ENCODE results near the gene C13orf42. TPM values are rescaled to one million over a fixed set of nuclear protein-coding genes. Genes with fewer than 3 reads are reported as not detected.

C13orf42 gene
- total and polyA plus RNA-seq, 7 donors, result not detected

GRCh38 chr13:51147732-51148131 lies 36.7 kb upstream of the C13orf42 start:
- ATAC-seq, result no peak
- WGBS, 3 donors, result 43 to 51% (median 44%) methylated on average over 7 of the region's 7 CpGs
- Histone ChIP-seq H3K27me3 (ENCODE audit: insufficient read depth in 3 of 3, low read length in 2 of 3) (no peaks in the 10 kb centered on the region), H3K27ac (no peak overlapping the region), H3K4me1 (no peaks in the 10 kb centered on the region), H3K4me3 (no peak overlapping the region), H3K9me3 (no peaks in the 10 kb centered on the region), H3K36me3 (ENCODE audit: insufficient read depth in 1 of 2, low read depth in 1 of 2) (no peaks in the 10 kb centered on the region)
- TF ChIP-seq, protein P1, sequence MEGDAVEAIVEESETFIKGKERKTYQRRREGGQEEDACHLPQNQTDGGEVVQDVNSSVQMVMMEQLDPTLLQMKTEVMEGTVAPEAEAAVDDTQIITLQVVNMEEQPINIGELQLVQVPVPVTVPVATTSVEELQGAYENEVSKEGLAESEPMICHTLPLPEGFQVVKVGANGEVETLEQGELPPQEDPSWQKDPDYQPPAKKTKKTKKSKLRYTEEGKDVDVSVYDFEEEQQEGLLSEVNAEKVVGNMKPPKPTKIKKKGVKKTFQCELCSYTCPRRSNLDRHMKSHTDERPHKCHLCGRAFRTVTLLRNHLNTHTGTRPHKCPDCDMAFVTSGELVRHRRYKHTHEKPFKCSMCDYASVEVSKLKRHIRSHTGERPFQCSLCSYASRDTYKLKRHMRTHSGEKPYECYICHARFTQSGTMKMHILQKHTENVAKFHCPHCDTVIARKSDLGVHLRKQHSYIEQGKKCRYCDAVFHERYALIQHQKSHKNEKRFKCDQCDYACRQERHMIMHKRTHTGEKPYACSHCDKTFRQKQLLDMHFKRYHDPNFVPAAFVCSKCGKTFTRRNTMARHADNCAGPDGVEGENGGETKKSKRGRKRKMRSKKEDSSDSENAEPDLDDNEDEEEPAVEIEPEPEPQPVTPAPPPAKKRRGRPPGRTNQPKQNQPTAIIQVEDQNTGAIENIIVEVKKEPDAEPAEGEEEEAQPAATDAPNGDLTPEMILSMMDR (IDR thresholded peaks at IDR 0.05), result no peak
- DNase-seq, result no peak
- intact Hi-C loops (cut with DNase I), result loop anchor here (2.0 to 5.0 kb wide), 2 partner anchors 139 to 140 kb away; no protein-coding TSS in a partner anchor

DNA sequence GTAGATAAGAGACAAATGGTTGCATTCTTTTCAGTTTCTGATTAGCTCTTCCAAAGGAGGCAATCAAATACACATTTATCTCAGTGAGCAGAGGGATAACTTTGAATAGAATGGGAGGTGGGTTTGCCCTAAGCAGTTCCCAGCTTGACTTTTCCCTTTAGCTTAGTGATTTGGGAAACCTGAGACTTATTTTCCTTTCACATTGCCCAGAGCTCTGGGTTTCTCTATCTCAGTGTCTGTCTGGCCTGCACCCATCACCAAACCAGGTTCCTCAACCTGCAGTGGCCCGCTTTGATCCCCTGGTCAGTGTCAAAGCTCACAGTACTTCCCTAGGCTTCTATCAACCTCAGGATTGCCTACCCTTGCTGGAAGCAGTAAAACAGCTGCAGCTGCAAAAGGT lies 35.6 kb upstream of the C13orf42 start:
- WGBS, 3 donors, result 86 to 100% (median 96%) methylated on average over 1 of the region's 1 CpG
- TF ChIP-seq, protein P1 (IDR thresholded peaks at IDR 0.05), result no peak
- intact Hi-C loops (cut with DNase I), result loop anchor here in 1 of 2 donors (5.0 kb wide), 1 partner anchor 141 kb away; no protein-coding TSS in a partner anchor
- no peak for ATAC-seq
- Histone ChIP-seq H3K27ac (no peak overlapping the region), H3K36me3 (ENCODE audit: insufficient read depth in 1 of 2, low read depth in 1 of 2) (no peaks in the 10 kb centered on the region), H3K4me1 (no peaks in the 10 kb centered on the region), H3K4me3 (no peak overlapping the region), H3K27me3 (ENCODE audit: insufficient read depth in 3 of 3, low read length in 2 of 3) (no peaks in the 10 kb centered on the region), H3K9me3 (no peaks in the 10 kb centered on the region)
- no peak for DNase-seq

- Histone ChIP-seq H3K36me3 (ENCODE audit: insufficient read depth in 1 of 2, low read depth in 1 of 2) (no peaks in the 10 kb centered on the region), H3K27ac (no peak overlapping the region), H3K4me1 (no peaks in the 10 kb centered on the region), H3K27me3 (ENCODE audit: insufficient read depth in 3 of 3, low read length in 2 of 3) (no peaks in the 10 kb centered on the region), H3K4me3 (no peak overlapping the region), H3K9me3 (no peaks in the 10 kb centered on the region)
- DNase-seq (no peak), ATAC-seq (no peak)
- 69 to 76% (median 70%) methylated on average over 4 of the region's 4 CpGs for WGBS, 3 donors
- TF ChIP-seq, protein P1 (IDR thresholded peaks at IDR 0.05), result no peak
- intact Hi-C loops (cut with DNase I), result no loop called here
Observed at GRCh38 chr13:51137250-51137649, 26.2 kb upstream of the C13orf42 start.

GRCh38 chr13:51136276-51136980 lies 25.4 kb upstream of the C13orf42 start:
- no peaks in the 10 kb centered on the region for H3K36me3 ChIP-seq (ENCODE audit: insufficient read depth in 1 of 2, low read depth in 1 of 2)
- no peak overlapping the region for H3K4me3 ChIP-seq
- intact Hi-C loops (cut with DNase I), result no loop called here
- DNase-seq (no peak), ATAC-seq (no peak)
- H3K27me3 ChIP-seq (ENCODE audit: insufficient read depth in 3 of 3, low read length in 2 of 3), result no peaks in the 10 kb centered on the region
- no peaks in the 10 kb centered on the region for H3K4me1 ChIP-seq
- TF ChIP-seq, protein P1 (IDR thresholded peaks at IDR 0.05), result no peak
- WGBS, 3 donors, result 64 to 74% (median 68%) methylated on average over 10 of the region's 10 CpGs
- no peak overlapping the region for H3K27ac ChIP-seq
- H3K9me3 ChIP-seq, result no peaks in the 10 kb centered on the region
